HG03342 (cell line): ENCODE results near the gene MTLN.
"Not testable (repeated sequence)": the region's sequence is repeated elsewhere in the genome, so short reads cannot be mapped to it uniquely, and the experiment has no call there.

Source experiments
- ATAC-seq: cut with Tn5 transposase; IDR thresholded peaks from one replicate; pipeline ENCODE4 v1.9.1; 2021; ENCODE audit warnings: mild to moderate bottlenecking, moderate library complexity; ENCODE audit not compliant: unreplicated experiment

Gene MTLN

GRCh38 chr2:110211938-110212858 lies at the start of gene MTLN:
Gene MTLN (minus strand): TSS chr2:110212547. CDS start chr2:110212525, 22 bp downstream.
- ATAC-seq = peak; percentile 83

GRCh38 chr2:110261910-110262309 lies 49.6 kb upstream of the MTLN start:
- not testable (repeated sequence) for ATAC-seq

GRCh38 chr2:110248081-110248795 lies 35.9 kb upstream of the MTLN start:
- not testable (repeated sequence) for ATAC-seq

GRCh38 chr2:110245488-110246435 lies 33.4 kb upstream of the MTLN start:
- ATAC-seq = not testable (repeated sequence)

GRCh38 chr2:110243283-110243682 lies 30.9 kb upstream of the MTLN start:
- not testable (repeated sequence) for ATAC-seq

- ATAC-seq = not testable (repeated sequence)
Observed at GRCh38 chr2:110234514-110234913, 22.2 kb upstream of the MTLN start.

- not testable (repeated sequence) for ATAC-seq
Observed at GRCh38 chr2:110229886-110230285, 17.5 kb upstream of the MTLN start.

GRCh38 chr2:110222626-110223025 lies 10.3 kb upstream of the MTLN start:
- ATAC-seq = not testable (repeated sequence)

GRCh38 chr2:110221938-110222337 lies 9.6 kb upstream of the MTLN start:
- no peak for ATAC-seq

- no peak for ATAC-seq
Observed at GRCh38 chr2:110220190-110220564, 7.8 kb upstream of the MTLN start.

- no peak for ATAC-seq
Observed at GRCh38 chr2:110219496-110220189, 7.3 kb upstream of the MTLN start.

GRCh38 chr2:110218889-110219288 lies 6.5 kb upstream of the MTLN start:
- ATAC-seq = not testable (repeated sequence)

- ATAC-seq = no peak
Observed at GRCh38 chr2:110216803-110217202, 4.5 kb upstream of the MTLN start.

GRCh38 chr2:110216199-110216598 lies 3.9 kb upstream of the MTLN start:
- no peak for ATAC-seq

GRCh38 chr2:110215566-110216158 lies 3.3 kb upstream of the MTLN start:
- no peak for ATAC-seq

GRCh38 chr2:110215091-110215490 lies 2.7 kb upstream of the MTLN start:
- no peak for ATAC-seq

GRCh38 chr2:110213522-110213921 lies 1.2 kb upstream of the MTLN start:
- not testable (repeated sequence) for ATAC-seq

GRCh38 chr2:110205660-110206455 lies 6.5 kb downstream of the MTLN start:
- no peak for ATAC-seq
